IPS-11a (cell line): ENCODE results near the gene LDLRAD1.
"Not testable (repeated sequence)": the region's sequence is repeated elsewhere in the genome, so short reads cannot be mapped to it uniquely, and the experiment has no call there.

ENCODE experiments used
- H3K4me3 ChIP-seq: one replicate; pipeline ENCODE4 v1.5.1; 2013; ENCODE audit warnings: low read depth, low read length, control low read depth

LDLRAD1 gene

GRCh38 chr1:54016343-54017282 is 1.4 kb downstream of the LDLRAD1 start:
- H3K4me3 ChIP-seq: no peak overlapping the region

- no peak overlapping the region for H3K4me3 ChIP-seq
Observed at GRCh38 chr1:54014009-54014629, 3.9 kb downstream of the LDLRAD1 start.

- no peak overlapping the region for H3K4me3 ChIP-seq
Observed at GRCh38 chr1:54013393-54014008, 4.5 kb downstream of the LDLRAD1 start.

DNA sequence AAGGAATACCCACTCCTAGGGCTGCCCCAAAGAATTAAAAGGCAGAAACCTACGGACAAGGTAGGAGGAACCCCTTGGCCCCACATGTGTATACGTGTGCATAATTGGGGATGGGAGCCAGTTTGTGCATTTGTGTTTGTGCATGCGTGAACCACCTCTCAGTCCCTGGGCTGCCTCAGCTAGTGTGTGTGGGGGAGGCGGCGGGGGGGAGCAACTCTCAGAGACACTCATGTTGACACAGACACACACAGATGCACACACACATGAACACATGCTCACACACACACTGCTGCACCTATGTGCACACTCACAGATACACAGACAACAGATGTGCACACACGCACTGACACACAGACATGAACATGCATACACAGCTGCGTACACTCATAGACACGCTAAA is 5.1 kb downstream of the LDLRAD1 start:
- no peak overlapping the region for H3K4me3 ChIP-seq

- no peak overlapping the region for H3K4me3 ChIP-seq
Observed at GRCh38 chr1:54012008-54012325, 6.0 kb downstream of the LDLRAD1 start.

DNA sequence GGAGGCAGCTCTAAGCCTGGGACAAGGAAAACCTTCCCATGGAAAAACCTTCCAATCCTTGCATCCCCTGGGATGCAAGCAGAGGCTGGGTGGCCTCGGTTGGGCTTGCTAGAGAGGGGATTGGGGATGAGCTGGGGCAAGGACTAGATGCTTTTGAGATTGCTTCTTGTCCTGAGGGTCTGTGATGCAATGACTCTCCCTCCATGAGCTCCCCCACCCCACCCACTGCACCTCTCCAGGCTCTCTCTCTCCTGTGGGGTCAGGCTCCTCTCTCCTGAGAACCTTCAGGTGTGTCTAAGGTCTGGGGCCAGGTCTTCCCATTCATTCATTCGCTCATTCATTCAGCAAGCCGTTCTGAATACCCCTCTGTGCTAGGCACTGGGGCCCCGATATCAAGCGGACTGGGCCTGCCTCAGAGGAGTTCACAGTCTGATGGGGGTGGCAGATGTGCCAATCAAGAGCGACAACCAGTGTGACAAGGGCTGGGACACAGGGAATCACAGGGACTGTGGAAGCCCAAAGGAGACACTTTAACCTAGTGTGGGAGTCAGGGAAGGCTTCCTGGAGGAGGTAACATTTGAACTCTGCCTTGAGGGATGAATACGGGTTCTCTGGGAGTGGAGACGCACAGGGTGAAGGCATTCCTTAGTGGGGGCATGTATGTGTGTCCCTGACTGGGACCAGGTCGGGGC is 6.5 kb downstream of the LDLRAD1 start:
- H3K4me3 ChIP-seq: no peak overlapping the region

DNA sequence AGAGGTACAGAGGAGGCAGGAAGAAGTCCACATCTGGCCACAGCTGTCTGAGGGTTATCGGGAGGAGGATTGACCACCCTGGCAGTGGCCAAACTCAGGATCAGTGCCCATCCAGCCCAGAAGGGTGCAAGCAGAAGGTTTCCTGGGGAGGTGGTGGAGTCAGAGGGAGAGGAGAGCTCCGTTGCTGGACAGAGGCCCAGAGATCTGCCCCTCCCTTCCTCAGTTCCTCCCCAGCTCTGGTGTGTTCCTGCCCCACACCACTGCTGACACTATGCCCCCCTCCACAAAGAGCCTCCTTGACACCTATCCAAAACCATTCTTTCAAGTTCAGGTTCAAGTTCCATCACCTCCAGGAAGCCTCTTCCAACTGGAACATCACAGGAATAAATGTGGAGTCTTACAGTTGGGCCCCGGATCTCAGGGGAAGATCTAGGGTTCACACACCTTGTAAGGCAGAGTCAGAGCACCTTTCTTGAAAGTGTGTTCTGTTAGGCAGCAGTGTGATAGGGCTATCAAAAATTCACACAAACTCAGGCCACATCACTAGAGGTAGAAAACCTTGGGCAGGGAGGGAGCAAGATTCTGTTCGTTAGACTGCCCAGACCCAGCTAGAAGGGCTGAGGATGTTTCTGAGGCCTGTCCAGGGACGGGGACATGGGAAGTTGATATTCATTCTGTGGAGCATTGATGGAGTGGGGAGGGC is 7.4 kb downstream of the LDLRAD1 start:
- H3K4me3 ChIP-seq: no peak overlapping the region

GRCh38 chr1:54009406-54009805 is 8.6 kb downstream of the LDLRAD1 start:
- no peak overlapping the region for H3K4me3 ChIP-seq

- H3K4me3 ChIP-seq: no peak overlapping the region
Observed at GRCh38 chr1:54008876-54009275, 9.1 kb downstream of the LDLRAD1 start.

- no peak overlapping the region for H3K4me3 ChIP-seq
Observed at GRCh38 chr1:54007613-54008012, 10.4 kb downstream of the LDLRAD1 start.

GRCh38 chr1:54006508-54006907 is 11.5 kb downstream of the LDLRAD1 start:
- no peak overlapping the region for H3K4me3 ChIP-seq

- no peak overlapping the region for H3K4me3 ChIP-seq
Observed at GRCh38 chr1:54004481-54005049, 13.4 kb downstream of the LDLRAD1 start.

GRCh38 chr1:54003750-54004480 is 14.1 kb downstream of the LDLRAD1 start:
- H3K4me3 ChIP-seq: not testable (repeated sequence)

DNA sequence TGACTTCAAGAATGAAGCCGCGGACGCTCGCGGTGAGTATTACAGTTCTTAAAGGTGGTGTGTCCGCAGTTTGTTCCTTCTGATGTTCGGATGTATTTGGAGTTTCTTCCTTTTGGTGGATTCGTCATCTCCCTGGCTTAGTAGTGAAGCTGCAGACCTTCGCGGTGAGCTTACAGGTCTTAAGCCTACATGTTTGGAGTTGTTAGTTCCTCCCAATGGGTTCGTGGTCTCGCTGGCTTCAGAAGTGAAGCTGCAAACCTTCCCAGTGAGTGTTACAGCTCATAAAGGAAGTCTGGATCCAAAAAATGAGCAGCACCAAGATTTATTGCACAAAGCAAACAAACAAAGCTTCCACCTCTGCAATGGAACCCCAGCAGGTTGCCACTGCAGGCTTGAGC is 14.7 kb downstream of the LDLRAD1 start:
- no peak overlapping the region for H3K4me3 ChIP-seq

DNA sequence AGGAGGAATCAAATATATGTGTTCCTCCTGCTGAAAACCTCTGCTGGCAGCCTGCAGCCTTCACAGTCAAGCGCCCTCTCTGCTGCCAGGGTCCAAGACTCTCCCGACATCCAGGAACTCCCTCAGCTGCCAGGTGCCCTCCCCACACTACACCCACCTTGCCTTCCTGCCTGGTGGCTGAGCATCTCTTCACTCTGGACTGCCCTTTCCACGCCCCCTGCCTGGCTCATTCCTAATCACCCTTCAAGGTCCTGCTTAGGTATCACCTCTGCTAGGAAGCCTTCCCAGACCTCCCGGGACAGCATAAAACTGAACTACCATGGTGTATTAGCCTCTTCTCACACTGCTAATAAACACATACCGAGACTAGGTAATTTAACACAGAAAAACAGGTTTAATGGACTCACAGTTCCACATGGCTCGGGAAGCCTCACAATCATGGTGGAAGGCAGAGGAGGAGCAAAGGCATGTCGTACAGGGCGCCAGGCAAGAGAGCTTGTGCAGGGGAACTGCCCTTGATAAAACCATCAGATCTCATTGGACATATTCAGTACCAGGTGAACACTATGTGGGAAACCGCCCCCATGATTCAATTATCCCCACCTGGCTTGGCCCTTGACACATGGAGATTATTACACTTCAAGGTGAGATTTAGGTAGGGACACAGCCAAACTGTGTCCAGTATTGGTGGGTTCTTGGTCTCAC is 15.3 kb downstream of the LDLRAD1 start:
- H3K4me3 ChIP-seq: no peak overlapping the region

GRCh38 chr1:54001591-54001990 is 16.4 kb downstream of the LDLRAD1 start:
- H3K4me3 ChIP-seq: no peak overlapping the region

- H3K4me3 ChIP-seq: no peak overlapping the region
Observed at GRCh38 chr1:53999920-54000319, 18.1 kb downstream of the LDLRAD1 start.

GRCh38 chr1:53998223-53998622 is 19.8 kb downstream of the LDLRAD1 start:
- no peak overlapping the region for H3K4me3 ChIP-seq

DNA sequence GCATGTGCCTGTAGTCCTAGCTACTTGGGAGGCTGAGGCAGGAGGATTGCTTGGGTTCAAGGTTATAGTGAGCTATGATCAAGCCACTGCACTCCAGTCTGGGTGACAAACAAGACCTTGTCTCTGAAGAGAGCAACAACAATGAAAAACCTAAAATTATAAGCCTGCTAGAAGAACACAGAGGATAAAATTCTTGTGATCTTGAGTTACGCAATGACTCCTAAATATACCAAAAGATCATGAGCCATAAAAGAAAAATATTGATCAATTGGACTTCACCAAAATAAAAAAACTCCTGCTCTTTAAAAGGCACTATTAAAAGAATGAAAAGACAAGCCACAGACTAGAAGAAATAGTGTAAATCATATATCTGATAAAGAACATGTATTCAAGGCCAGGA is 22.3 kb downstream of the LDLRAD1 start:
- H3K4me3 ChIP-seq: no peak overlapping the region
